Smooth muscle cell of the brain vasculature (primary cell): Measurements from ENCODE around the gene TTC34.

Source experiments
- DNase-seq: peaks from one replicate; pipeline ENCODE4 v3.0.0-alpha.2; 2012; ENCODE audit warnings: low read depth, low spot score

TTC34 gene

DNA sequence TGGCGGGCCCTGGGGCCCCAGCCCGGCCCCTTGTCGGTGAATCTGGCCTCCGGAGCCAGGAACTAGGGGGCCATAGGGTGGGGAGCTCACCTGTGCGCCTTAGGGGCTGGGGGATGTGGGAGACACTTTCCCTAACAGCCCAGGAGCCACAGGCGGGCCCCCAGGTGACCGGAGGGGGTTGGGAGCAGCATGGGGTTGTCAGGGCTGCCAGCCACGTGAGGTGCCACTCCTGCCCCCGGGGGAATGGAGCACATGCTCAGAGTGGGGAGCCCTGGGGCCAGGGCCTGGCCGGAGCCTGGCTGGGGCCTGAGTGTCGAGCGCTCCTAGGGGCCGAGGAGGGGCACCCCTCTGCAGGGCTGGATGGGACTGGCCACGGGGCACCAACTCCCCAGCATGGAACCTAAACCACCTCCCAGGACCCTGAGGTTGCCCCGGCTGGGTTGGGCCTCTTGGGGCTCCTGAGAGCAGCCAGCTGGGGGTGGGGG lies 195.1 kb downstream of the TTC34 start:
- no peak for DNase-seq

DNA sequence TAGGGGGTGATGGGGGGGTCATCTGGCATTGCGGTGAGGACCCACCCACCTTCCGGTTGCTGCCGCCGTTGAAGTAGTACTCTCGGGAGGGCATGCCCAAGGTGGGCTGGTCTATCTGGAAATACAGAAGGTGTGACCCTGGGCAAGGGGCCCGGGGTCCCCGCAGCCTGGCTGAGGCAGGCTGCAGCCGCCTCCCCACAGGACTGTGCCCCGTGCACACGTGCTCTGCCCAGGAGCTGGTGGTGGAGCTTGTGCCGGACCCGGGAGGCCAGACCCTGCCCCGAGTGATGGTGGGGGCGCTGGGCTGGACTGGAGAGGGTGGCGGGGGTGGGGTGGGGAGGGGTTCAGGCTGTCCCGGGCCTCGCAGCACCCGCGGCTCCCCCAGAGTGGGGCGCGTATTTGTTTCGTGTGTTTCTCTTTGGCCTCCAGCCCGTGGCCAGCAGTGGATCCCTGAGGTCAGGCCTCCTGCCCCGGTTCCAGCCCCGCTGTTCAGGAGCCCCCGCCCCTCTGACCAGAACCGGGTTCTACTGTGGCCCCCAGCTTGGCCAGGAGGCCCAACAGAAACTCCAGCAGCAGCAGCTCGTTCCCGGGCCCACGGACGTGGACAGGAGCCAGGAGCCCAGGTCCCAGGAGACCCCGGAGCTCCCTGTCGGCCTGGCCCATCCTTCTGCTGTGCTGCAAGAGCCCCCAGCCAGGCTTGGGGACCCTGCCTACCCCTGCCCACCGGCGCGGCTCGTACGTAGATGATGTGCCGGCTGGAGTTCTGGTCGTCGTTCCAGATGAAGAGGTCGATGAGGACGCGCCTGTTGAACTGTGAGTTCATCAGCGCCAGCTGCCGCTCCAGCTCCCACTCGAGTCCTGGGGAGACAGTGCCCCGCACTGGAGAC lies 195.7 kb downstream of the TTC34 start:
- no peak for DNase-seq

DNA sequence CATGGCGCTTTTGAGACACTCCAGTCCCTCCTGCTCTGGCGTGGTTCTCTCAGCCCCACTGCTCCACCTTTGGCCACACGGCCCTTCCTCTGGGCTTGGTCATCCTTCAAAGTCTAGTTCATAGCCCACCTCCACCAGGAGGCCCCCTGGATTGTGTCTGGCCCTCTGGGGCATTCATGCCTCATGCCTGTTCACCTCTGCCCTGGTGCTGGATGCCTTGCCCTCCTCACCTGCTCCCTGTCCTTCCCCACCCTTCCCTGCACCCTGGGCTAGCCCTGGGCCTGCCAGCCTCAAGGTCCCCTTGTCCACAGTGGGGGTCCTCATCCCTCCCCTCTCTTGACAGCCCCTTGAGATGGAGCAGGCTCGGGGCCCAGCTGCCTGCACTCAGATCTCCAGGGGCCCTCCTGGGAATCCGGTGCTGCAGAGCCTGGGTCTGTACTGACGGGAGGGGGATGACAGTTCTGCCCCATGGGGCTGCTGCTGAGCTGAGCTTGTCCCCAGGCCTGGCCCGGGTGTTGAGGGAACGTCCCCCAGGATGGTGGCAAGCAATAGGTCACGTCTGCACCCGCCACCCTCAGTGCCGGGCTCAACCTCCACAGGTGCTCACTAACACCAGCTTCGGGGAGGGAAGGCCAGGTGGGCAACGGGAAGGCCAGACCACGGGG lies 196.5 kb downstream of the TTC34 start:
- no peak for DNase-seq

DNA sequence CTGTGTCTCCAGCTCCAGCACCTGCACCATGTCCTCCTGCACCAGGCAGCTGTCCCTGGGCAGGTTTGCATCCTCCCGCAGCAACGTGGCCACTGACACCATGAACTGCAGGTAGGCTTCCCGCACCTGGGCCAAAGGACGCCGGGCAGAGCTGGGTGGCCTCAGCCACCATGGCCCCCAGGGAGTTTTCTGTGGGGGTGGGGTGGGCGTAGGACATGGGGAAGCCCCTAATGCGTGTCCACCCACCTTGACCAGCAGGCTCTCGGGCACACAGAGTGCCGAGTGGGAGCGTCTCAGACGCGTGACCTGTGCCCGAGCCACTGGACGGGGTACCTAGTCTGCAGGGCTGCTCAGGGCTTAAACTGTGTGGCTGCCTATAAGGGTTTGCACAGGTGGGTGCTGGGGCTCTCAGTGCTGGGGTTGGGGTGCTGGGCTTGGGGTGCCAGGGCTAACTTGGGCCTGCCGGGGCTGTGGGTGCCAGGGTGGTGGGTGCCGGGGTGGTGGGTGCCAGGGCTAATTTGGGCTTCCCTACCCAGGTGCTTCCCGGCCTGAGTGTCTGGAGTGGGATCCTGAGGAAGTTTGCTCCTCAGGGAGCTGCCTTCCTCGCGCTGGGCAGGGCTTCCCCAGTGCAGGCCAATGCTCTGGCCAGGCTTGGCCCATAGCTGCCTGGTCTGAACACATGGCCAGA lies 197.2 kb downstream of the TTC34 start:
- no peak for DNase-seq

DNA sequence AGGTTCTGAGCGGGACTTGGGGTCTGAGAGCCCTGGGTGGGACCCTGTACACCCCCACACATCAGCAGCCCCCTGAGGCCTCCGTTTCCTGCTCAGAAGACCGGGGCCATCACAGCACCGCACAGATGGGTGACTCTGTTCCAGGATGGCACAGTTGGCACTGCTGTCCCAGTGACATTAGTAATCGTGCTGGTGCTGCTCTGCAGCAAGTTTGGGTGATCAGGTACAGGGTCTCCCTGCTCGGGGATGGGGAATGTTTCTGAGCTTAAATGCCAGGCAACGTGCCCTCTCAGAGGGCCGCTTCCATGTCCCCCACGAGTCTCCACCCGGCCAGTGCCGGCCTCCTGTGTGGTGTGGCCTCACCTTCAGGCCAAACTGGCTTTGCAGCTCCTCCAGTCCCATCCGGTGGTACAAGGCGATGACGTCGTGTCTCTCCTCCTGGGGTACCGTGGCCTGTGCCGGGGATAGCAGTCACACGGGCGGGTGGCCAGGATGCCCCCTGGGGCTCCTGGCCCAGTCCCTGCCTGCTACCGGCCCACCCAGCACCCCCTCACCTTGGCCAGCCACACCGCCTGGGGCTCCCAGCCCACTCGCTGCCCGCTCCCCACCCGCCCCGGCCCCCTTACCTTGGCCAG lies 197.9 kb downstream of the TTC34 start:
- DNase-seq = no peak

DNA sequence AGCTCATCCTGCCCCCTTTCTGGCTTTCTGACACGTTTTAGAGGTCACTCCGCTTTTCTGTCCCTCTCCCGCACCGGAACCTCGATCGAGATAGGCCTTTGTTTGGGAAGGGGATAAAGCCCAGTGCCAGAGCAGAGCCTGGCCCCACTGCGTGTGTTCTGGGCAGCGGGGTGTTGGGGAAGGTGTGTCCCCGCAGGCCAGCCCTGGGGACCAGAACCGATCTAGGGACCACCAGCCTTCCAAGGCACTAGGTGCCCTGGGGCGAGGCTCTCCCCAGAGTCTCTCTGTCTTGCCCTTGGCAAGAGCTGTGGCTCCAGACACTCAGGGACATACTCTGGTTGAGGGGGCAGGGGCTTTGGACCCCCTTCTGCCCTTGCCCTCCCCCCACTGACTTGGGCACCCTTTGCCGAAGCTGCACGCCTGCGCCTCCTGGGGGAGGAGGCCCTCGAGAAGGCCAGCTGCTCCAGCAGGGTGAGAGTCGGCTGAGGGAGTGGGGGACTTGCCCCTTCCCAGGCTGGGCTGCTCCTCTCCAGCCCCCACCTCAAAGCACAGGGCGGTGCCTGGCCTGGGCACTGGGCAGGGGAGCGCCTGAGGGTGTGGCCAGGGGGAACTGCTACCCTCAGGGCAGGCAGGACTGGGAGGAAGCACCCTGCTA lies 198.5 kb downstream of the TTC34 start:
- no peak for DNase-seq

DNA sequence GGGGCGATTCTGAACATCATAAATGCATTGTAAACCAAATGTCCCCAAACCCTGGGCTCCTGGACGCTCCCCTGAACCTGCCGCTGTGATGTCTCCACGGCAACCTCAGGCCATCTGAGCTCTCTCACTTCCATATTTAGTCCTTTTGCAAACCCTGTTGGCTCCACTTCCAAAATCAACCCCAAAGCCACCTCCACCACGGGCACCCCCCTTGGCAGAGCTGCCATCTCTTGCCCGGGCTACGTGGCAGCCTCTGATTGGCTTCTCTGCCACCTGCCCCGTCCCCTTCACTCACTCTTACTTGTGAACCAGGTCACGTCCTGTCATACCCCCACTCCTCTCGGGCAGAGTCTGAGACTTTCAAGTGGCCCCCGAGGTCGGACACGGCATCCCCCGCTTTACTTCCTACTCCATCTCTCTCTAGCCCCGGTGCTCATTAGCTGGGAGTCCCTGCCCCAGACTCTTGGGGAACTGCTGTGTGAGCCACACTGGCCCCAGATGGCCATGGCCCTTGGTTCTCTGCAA lies 199.1 kb downstream of the TTC34 start:
- no peak for DNase-seq

DNA sequence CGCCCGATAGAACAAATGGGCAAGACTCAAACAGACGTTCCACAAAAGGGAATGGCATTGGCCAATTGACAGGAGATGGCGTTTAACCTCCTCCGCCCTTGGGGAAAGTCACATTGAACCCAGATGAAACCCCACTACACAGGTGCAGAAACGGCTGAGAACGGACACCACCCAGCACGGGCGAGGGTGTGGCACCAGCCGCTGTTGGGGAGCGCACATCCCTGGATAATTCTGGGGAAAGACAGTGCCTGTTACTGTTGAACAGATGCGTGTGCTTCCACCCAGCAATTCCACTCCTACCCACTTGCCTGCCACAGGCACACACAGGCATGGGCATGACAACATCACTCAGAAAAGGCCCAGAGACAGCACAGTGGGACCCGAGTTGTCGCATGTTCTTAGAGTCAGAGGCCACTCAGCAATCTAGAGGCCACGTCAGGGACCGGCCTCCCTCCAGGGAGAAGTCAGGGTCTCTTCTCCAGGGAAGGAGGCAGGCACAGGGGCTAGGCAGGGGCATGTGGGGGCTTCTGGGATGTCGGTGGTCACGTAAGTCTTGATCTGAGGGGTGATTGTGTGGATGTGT lies 199.7 kb downstream of the TTC34 start:
- DNase-seq = no peak

DNA sequence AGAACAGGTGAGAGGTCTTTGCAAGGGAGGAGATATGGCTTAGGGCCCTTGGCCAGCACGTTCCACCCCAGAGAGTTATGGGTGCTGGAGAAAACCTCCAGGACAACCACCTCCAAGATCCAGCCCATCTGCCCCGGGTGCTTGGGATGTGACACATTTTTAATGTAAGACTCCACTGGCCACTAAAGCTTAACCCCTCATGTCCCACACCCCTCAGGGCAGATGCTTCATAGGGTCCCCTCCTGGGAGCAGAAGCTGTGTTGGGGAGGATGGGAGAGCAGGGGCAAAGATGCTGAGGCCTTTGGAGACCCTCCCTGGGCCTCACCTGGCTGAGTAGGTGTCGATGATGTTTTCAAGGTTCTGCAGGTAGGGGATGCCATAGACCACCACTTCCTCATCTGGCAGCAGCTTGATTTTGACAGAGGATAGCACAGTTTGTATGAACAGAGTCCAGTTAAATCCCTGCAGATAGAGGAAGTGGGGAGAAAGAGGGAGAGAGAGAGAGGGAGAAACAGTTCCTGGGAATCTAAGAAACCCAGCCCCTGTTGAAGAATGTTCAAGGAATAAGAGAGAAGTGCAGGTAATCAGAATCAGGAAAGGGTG lies 203.1 kb downstream of the TTC34 start:
- DNase-seq = no peak

DNA sequence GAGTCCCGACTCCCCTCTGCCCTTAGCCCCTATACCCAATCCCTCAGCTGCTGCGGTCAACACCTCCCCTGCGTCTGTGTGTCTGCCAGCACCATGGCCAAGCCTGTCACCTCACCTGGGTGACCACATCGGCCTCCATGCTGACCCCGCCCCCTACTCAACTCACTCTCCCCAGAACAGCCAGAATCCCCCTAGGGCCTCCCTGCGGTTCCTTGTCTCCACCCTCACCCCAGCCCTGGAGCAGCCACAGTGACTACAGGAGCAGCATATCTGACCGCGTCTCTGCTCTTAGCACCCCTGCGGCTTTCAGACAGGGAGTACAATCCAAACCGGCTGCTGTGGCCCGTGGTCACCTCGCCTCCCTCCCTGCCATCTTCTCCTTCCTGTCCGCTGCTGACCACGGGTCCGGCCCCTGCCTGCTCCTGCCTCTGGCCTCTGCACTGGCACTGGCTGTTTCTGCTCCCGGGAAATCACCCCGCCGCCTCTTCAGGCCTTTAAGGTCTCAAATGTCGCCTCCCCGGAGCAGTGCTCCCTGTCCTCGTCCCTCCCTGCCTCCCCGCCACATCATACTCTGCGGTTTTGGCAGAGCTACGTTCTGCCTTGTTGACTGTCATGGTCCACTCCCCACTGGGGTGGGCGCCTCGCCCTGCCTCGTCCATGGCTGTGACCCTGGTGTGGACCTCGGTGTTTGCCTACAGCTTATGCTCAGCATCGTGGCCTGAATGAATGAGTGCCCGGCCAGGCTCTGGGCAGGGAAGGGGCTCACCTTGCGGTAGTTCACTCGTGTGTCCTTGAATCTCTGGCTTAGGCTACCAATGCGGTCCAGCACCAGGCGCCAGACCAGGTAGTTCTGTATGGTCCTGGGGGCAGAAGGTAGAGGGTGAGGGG lies 203.8 kb downstream of the TTC34 start:
- DNase-seq = no peak

DNA sequence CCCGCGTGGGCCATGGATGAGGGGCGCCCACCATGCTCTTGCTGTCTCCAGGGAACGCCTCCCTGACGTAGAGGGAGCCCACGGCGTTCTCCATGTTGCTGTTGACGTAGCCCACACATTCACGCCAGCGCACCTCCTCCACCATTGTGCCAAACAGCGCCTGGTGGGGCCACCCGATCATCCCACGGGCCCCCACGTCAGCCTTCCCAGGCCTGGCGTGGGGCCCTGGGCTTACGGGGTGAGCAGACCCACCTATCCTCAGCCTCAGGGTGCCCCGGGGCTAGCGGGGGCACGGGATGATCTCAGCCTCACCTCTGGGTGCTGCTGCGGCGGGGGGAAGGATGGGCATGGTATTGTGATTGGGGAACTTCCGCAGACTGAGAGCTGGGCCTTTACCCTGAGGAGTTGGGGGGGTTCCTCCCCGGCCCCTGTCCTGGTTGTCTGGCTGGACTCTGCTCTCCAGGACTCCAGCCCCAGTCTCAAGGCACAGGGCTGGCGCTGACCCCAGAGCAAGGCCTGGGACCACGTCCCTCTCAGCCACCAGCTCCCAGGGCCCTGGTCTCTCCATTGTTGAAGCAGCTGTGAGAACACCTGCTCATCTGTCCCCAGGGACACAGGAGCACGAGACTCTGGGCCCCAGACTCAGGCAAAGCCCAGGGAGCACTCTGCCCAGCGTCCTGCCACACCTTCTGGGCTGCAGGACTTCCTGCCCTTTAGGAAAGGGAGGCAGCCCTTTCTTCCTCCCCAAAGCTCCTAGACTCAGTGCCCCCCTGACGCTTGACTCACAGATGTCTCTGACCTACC lies 204.8 kb downstream of the TTC34 start:
- DNase-seq = no peak

DNA sequence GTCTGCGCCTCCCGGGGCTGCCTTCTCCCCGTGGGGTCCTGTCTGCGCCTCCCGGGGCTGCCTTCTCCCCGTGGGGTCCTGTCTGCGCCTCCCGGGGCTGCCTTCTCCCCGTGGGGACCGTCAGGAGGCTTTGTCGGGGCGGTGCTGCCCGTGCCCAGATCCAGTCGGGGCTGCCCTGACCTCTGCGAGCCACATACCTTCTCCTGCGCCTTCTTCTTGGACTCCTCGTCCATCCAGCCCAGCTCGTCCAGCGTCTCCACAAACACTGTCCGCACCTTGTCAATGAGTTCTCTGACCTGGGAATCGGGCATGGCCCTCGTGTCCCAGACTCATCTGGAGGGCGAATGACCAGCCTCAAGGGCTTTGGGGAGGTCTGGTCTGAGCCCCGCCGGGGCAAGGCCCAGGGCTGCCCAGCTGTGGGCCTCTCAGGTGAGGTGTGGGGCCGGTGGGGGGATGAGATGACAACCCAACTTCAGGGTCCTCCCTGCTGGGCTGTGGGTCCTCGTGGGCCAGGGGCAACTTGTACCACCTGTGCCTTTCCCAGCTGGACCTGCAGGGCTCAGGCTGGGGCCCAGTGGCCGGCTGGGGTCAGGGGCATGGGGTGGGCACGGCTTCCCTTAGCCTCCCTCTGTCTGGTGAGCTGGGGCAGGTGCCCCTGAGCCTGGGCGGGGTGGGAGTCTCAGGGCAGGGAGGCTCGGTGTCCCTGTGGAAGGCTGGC lies 205.5 kb downstream of the TTC34 start:
- no peak for DNase-seq

DNA sequence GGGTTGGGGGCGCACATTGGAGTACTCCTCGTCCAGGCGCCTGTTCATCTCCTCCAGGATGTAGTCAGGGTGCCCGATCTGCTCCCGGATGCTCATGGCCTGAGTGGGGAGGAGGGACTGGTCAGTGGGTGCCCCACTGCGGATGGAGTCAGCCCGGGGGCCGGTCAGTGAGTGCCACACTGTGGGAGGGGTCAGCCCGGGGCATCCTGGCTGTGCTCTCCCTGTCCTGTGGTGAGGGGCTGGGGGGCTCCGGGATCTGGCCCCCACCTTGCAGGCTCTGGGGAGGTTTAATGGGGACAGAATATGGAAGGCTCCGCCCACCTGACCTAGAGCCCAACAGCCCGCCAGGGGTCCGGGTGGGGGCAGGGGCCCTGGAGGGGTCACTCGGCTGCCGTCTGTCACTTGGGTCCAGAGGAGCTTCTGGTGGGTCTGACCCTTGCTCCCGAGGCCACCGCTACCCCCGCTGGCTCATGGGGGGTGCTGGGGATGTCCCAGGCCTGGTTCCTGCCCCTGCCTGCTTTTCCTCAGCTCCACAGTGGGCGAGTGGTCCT lies 206.2 kb downstream of the TTC34 start:
- DNase-seq = no peak

DNA sequence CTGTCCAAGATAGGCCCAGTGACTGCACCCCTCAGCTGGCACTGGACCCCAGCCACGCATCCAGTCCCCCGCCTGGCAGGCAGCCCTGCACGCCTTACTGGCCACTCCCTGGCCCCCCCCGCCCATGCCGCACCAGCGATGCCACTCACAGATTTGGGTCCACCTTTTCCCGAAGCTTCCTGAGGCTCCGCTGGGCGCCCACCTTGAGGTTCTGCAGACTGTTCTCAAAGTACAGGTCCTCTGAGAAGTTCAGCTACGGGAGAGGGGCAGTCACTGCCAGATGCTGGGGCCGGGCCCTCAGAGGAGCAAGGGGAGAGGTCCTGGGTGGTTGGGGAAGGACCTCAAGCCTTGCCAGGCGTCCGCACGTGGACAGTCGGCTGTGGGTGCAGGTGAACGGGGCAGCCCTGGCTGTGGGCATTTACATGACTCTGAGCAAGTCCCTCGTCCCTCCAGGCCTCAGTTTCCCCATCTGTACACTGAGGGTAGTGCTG lies 206.8 kb downstream of the TTC34 start:
- DNase-seq = no peak

DNA sequence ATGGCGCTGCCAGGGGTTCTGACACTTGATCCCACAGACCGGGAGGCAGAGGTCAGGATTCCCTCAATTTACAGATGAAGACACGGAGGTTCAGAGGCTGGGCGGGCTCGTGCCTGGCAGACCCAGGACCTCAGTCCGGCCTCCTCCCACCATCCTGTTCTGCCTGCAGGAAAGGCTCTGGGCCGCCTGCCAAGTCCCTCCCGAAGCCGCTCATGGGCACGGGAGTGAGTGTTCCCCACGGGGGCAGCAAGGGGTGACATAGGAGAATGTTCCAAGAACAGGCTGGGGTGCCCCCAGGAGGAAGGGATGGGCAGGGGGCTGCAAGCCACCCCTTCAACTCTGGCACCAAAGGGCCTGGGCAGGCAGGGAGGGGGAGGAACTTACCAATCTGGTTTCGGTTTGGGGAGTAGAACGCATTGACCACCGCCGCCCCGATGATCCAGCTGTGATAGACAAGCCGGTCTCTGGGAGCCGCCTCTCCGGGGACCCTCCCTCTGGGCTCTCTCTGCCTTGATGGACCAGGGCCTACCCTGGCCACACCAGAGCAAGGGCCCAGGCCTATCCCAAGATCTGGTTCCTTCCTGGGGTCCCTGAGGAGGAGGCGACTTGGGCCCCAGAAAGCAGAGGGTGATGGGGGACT lies 207.4 kb downstream of the TTC34 start:
- DNase-seq = no peak

DNA sequence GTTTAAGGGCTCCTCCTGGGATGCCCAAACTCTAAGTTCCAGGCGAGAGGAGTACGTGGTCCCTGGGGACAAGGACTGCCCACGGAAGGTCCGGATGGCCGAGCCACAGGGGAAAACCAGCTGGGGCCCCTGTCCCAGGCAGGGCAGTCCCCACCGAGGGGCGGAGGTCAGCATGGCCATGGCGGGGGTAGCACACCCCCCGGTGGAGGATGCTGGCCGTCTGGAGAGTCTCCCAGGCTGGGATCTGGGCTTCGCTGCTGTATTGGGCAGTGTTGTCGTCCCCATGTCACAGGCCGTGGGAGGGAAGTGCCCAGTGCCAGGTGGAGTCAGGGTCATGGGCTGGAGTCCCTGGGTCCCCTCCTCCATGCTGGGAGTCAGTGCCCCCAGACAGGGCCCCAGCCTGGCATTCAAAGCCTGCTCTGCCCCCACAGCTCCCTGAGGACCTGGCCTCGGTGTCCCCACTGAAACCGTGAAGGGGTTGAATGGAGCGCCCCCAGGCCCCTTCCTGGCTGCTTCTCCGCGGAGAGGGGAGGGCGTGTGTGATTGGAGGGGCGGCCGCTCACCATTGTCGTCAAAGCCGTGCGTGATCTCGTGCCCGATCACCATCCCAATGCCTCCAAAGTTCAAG lies 208.1 kb downstream of the TTC34 start:
- no peak for DNase-seq
